GM23338 (cell line): Measurements from ENCODE around the gene HCK. TPM values are rescaled to one million over a fixed set of nuclear protein-coding genes. Genes with fewer than 3 reads are reported as not detected.

Experiments used
- ATAC-seq: fragments of 200-7000 bp; cut with Tn5 transposase; 3 replicates; pipeline ENCODE4 v1.9.1; 2020
- DNase-seq: peaks from one replicate; pipeline ENCODE4 v3.0.0-alpha.2; 2015; ENCODE audit warnings: low spot score
- H2AFZ ChIP-seq: fragments of 200-600 bp; sonication (generic); 2 replicates; pipeline ENCODE4 v1.8.0; 2016; ENCODE audit warnings: antibody characterized with exemption, mild to moderate bottlenecking, moderate library complexity
- H3F3A ChIP-seq: fragments of 200-600 bp; sonication (generic); replicated peaks from 2 replicates; pipeline ENCODE4 v1.8.0; 2017; ENCODE audit warnings: antibody characterized with exemption, mixed run types, low read depth
- H3K27ac ChIP-seq: fragments of 200-600 bp; sonication (generic); 2 replicates; pipeline ENCODE4 v1.6.1; 2016; ENCODE audit warnings: low read depth
- H3K27me3 ChIP-seq: fragments of 200-600 bp; sonication (generic); 2 replicates; pipeline ENCODE4 v1.8.0; 2016; ENCODE audit warnings: mild to moderate bottlenecking, mixed run types, moderate library complexity; ENCODE audit not compliant: insufficient read depth
- H3K36me3 ChIP-seq: fragments of 200-600 bp; sonication (generic); 2 replicates; pipeline ENCODE4 v1.8.0; 2016; ENCODE audit warnings: mild to moderate bottlenecking; ENCODE audit not compliant: insufficient read depth
- H3K4me1 ChIP-seq: fragments of 200-600 bp; sonication (generic); 2 replicates; pipeline ENCODE4 v1.8.0; 2016; ENCODE audit warnings: mild to moderate bottlenecking, moderate library complexity; ENCODE audit not compliant: insufficient read depth
- H3K4me2 ChIP-seq: fragments of 200-600 bp; sonication (generic); 2 replicates; pipeline ENCODE4 v1.7.1; 2017; ENCODE audit warnings: mixed run types
- H3K4me3 ChIP-seq: fragments of 200-600 bp; sonication (generic); 2 replicates; pipeline ENCODE4 v1.6.1; 2016; ENCODE audit warnings: mixed run types
- H3K79me2 ChIP-seq: fragments of 200-600 bp; sonication (generic); replicated peaks from 2 replicates; pipeline ENCODE4 v1.8.0; 2017; ENCODE audit warnings: mild to moderate bottlenecking; ENCODE audit not compliant: insufficient read depth
- H3K9me2 ChIP-seq: fragments of 200-600 bp; sonication (generic); 2 replicates; pipeline ENCODE4 v1.8.0; 2017; ENCODE audit not compliant: insufficient read depth
- H4K20me1 ChIP-seq: fragments of 200-600 bp; sonication (generic); replicated peaks from 2 replicates; pipeline ENCODE4 v1.8.0; 2017; ENCODE audit warnings: mild to moderate bottlenecking; ENCODE audit not compliant: insufficient read depth
- H3K27ac Mint-ChIP-seq: 2 replicates; pipeline ENCODE4 v1.8.0; 2020; ENCODE audit warnings: inconsistent platforms, mild to moderate bottlenecking, moderate library complexity, mixed read lengths
- H3K27me3 Mint-ChIP-seq: 3 replicates; pipeline ENCODE4 v1.8.0; 2022; ENCODE audit warnings: low read depth, mild to moderate bottlenecking, moderate library complexity, mixed read lengths, inconsistent platforms; ENCODE audit not compliant: insufficient read depth, poor library complexity
- H3K36me3 Mint-ChIP-seq: 3 replicates; pipeline ENCODE4 v1.8.0; 2021; ENCODE audit warnings: low read depth, mild to moderate bottlenecking, inconsistent platforms, moderate library complexity, mixed read lengths
- H3K4me1 Mint-ChIP-seq: 3 replicates; pipeline ENCODE4 v1.8.0; 2020; ENCODE audit warnings: mild to moderate bottlenecking, inconsistent platforms, mixed read lengths
- H3K4me3 Mint-ChIP-seq: 3 replicates; pipeline ENCODE4 v1.8.0; 2021; ENCODE audit warnings: moderate library complexity, mild to moderate bottlenecking, inconsistent platforms, mixed read lengths
- H3K9me3 Mint-ChIP-seq: 3 replicates; pipeline ENCODE4 v1.8.0; 2020; ENCODE audit warnings: moderate library complexity, mild to moderate bottlenecking, inconsistent platforms, mixed read lengths
- CREB1 ChIP-seq: fragments of 250-450 bp; sonication (Bioruptor Pico); IDR thresholded peaks from 2 replicates; pipeline ENCODE4 v1.5.0; 2020; ENCODE audit warnings: low read depth, mild to moderate bottlenecking, moderate library complexity
- CTCF ChIP-seq, 2 experiments: fragments of 200-600 bp in 1 of 2; sonication (generic) in 1 of 2; conservative IDR thresholded peaks; 2 replicates each; pipeline versions ENCODE4 v1.5.1 to v1.6.1; 2016 to 2017; ENCODE audit warnings: antibody characterized with exemption in 2 of 2, low read depth in 2 of 2, mild to moderate bottlenecking in 2 of 2, moderate library complexity in 1 of 2
- ETS1 ChIP-seq: IDR thresholded peaks from 2 replicates; pipeline ENCODE4 v1.6.1; 2016; ENCODE audit warnings: antibody characterized with exemption
- EZH2 ChIP-seq: fragments of 200-600 bp; sonication (generic); IDR thresholded peaks from one replicate; pipeline ENCODE4 v1.8.0; 2017; ENCODE audit warnings: antibody characterized with exemption, mild to moderate bottlenecking, low read depth; ENCODE audit not compliant: unreplicated experiment
- EZH2phosphoT487 ChIP-seq: fragments of 200-600 bp; sonication (generic); IDR thresholded peaks from one replicate; pipeline ENCODE4 v1.8.1; 2018; ENCODE audit warnings: antibody characterized with exemption; ENCODE audit not compliant: unreplicated experiment
- JUNB ChIP-seq: IDR thresholded peaks from one replicate; pipeline ENCODE4 v1.6.1; 2016; ENCODE audit warnings: antibody characterized with exemption; ENCODE audit not compliant: unreplicated experiment
- NANOG ChIP-seq: IDR thresholded peaks from 2 replicates; pipeline ENCODE4 v1.6.1; 2016; ENCODE audit warnings: antibody characterized with exemption, borderline replicate concordance
- POLR2AphosphoS5 ChIP-seq: IDR thresholded peaks from 2 replicates; pipeline ENCODE4 v1.6.1; 2016; ENCODE audit warnings: antibody characterized with exemption, low read depth
- REST ChIP-seq: IDR thresholded peaks from one replicate; pipeline ENCODE4 v1.6.1; 2018; ENCODE audit warnings: antibody characterized with exemption; ENCODE audit not compliant: unreplicated experiment
- STAT1 ChIP-seq: IDR thresholded peaks from one replicate; pipeline ENCODE4 v1.6.1; 2016; ENCODE audit warnings: antibody characterized with exemption; ENCODE audit not compliant: unreplicated experiment
- ZNF114 ChIP-seq: fragments of 250-450 bp; sonication (Bioruptor Pico); IDR thresholded peaks from 2 replicates; pipeline ENCODE4 v1.5.0; 2020; ENCODE audit warnings: mild to moderate bottlenecking, moderate library complexity
- ZNF331 ChIP-seq: fragments of 250-450 bp; sonication (Bioruptor Pico); IDR thresholded peaks from 2 replicates; pipeline ENCODE4 v1.5.0; 2020; ENCODE audit warnings: low read depth, mild to moderate bottlenecking, moderate library complexity
- ZNF462 ChIP-seq: fragments of 250-450 bp; sonication (Bioruptor Pico); IDR thresholded peaks from 2 replicates; pipeline ENCODE4 v1.5.0; 2020; ENCODE audit warnings: mild to moderate bottlenecking, moderate library complexity
- polyA plus RNA-seq: library from polyadenylated mRNA; unstranded; fragments of >200 nt; fragmentation: Nextera tagmentation; extraction: Ambion mirVana; gene quantifications from 2 replicates; pipeline ENCODE4 v1.2.1, GENCODE V29; 2016
- total RNA-seq: library from RNA; depleted of rRNA; stranded (reverse); fragments of >200 nt; shearing (Covaris generic); gene quantifications from 2 replicates; pipeline ENCODE4 v1.2.3, GENCODE V29; 2014

The HCK gene
- total and polyA plus RNA-seq, 2 experiments from 2014 or later = 0.97 TPM; not detected in 1

GRCh38 chr20:32069711-32070110 lies 17.7 kb downstream of the HCK start:
- Histone ChIP-seq H3K27me3 (no peaks in the 10 kb centered on the region), H3K9me2 (no peaks in the 10 kb centered on the region; the same call in 1 of the 2 replicates), H3K36me3 (no peaks in the 10 kb centered on the region), H3K79me2 (no peaks in the 10 kb centered on the region), H2AFZ (no peak overlapping the region), H3K4me1 (no peaks in the 10 kb centered on the region; the same call in 1 of the 2 replicates), H3F3A (no peaks in the 10 kb centered on the region), H3K4me2 (no peak overlapping the region), H3K4me3 (no peak overlapping the region), H4K20me1 (no peaks in the 10 kb centered on the region), H3K27ac (no peak overlapping the region)
- H3K4me1 Mint-ChIP-seq = peaks cover 3% of the 10 kb centered on the region; the same call in 2 of the 3 replicates
- H3K36me3 Mint-ChIP-seq = no peaks in the 10 kb centered on the region
- H3K27me3 Mint-ChIP-seq = peaks cover 3% of the 10 kb centered on the region
- no peak overlapping the region for H3K27ac Mint-ChIP-seq
- peaks cover 14% of the 10 kb centered on the region; the same call in 2 of the 3 replicates for H3K9me3 Mint-ChIP-seq
- H3K4me3 Mint-ChIP-seq = no peak overlapping the region
- ATAC-seq = no peak
- TF ChIP-seq ZNF331 (CRISPR knock-in tag) = no peak
- TF ChIP-seq NANOG = no peak
- no peak for TF ChIP-seq REST
- no peak for TF ChIP-seq EZH2
- no peak for TF ChIP-seq ETS1
- no peak for TF ChIP-seq POLR2AphosphoS5
- no peak for TF ChIP-seq STAT1
- TF ChIP-seq CREB1 (CRISPR knock-in tag) = no peak
- no peak for TF ChIP-seq CTCF (conservative IDR thresholded peaks at IDR 0.05; ENCODE audit: low read depth in 2 of 2)
- no peak for TF ChIP-seq JUNB
- TF ChIP-seq ZNF462 (CRISPR knock-in tag) = no peak
- no peak for TF ChIP-seq EZH2phosphoT487
- no peak for TF ChIP-seq ZNF114
- no peak for DNase-seq
